GM23338 (cell line): Measurements from ENCODE around the gene DENND11. TPM values are rescaled to one million over a fixed set of nuclear protein-coding genes. Genes with fewer than 3 reads are reported as not detected.

Source experiments
- ATAC-seq: fragments of 200-7000 bp; cut with Tn5 transposase; 3 replicates; pipeline ENCODE4 v1.9.1; 2020
- DNase-seq: peaks from one replicate; pipeline ENCODE4 v3.0.0-alpha.2; 2015; ENCODE audit warnings: low spot score
- H2AFZ ChIP-seq: fragments of 200-600 bp; sonication (generic); 2 replicates; pipeline ENCODE4 v1.8.0; 2016; ENCODE audit warnings: antibody characterized with exemption, mild to moderate bottlenecking, moderate library complexity
- H3F3A ChIP-seq: fragments of 200-600 bp; sonication (generic); replicated peaks from 2 replicates; pipeline ENCODE4 v1.8.0; 2017; ENCODE audit warnings: antibody characterized with exemption, mixed run types, low read depth
- H3K27ac ChIP-seq: fragments of 200-600 bp; sonication (generic); 2 replicates; pipeline ENCODE4 v1.6.1; 2016; ENCODE audit warnings: low read depth
- H3K27me3 ChIP-seq: fragments of 200-600 bp; sonication (generic); 2 replicates; pipeline ENCODE4 v1.8.0; 2016; ENCODE audit warnings: mild to moderate bottlenecking, mixed run types, moderate library complexity; ENCODE audit not compliant: insufficient read depth
- H3K36me3 ChIP-seq: fragments of 200-600 bp; sonication (generic); 2 replicates; pipeline ENCODE4 v1.8.0; 2016; ENCODE audit warnings: mild to moderate bottlenecking; ENCODE audit not compliant: insufficient read depth
- H3K4me1 ChIP-seq: fragments of 200-600 bp; sonication (generic); 2 replicates; pipeline ENCODE4 v1.8.0; 2016; ENCODE audit warnings: mild to moderate bottlenecking, moderate library complexity; ENCODE audit not compliant: insufficient read depth
- H3K4me2 ChIP-seq: fragments of 200-600 bp; sonication (generic); 2 replicates; pipeline ENCODE4 v1.7.1; 2017; ENCODE audit warnings: mixed run types
- H3K4me3 ChIP-seq: fragments of 200-600 bp; sonication (generic); 2 replicates; pipeline ENCODE4 v1.6.1; 2016; ENCODE audit warnings: mixed run types
- H3K79me2 ChIP-seq: fragments of 200-600 bp; sonication (generic); replicated peaks from 2 replicates; pipeline ENCODE4 v1.8.0; 2017; ENCODE audit warnings: mild to moderate bottlenecking; ENCODE audit not compliant: insufficient read depth
- H3K9me2 ChIP-seq: fragments of 200-600 bp; sonication (generic); 2 replicates; pipeline ENCODE4 v1.8.0; 2017; ENCODE audit not compliant: insufficient read depth
- H4K20me1 ChIP-seq: fragments of 200-600 bp; sonication (generic); replicated peaks from 2 replicates; pipeline ENCODE4 v1.8.0; 2017; ENCODE audit warnings: mild to moderate bottlenecking; ENCODE audit not compliant: insufficient read depth
- H3K27ac Mint-ChIP-seq: 2 replicates; pipeline ENCODE4 v1.8.0; 2020; ENCODE audit warnings: inconsistent platforms, mild to moderate bottlenecking, moderate library complexity, mixed read lengths
- H3K27me3 Mint-ChIP-seq: 3 replicates; pipeline ENCODE4 v1.8.0; 2022; ENCODE audit warnings: low read depth, mild to moderate bottlenecking, moderate library complexity, mixed read lengths, inconsistent platforms; ENCODE audit not compliant: insufficient read depth, poor library complexity
- H3K36me3 Mint-ChIP-seq: 3 replicates; pipeline ENCODE4 v1.8.0; 2021; ENCODE audit warnings: low read depth, mild to moderate bottlenecking, inconsistent platforms, moderate library complexity, mixed read lengths
- H3K4me1 Mint-ChIP-seq: 3 replicates; pipeline ENCODE4 v1.8.0; 2020; ENCODE audit warnings: mild to moderate bottlenecking, inconsistent platforms, mixed read lengths
- H3K4me3 Mint-ChIP-seq: 3 replicates; pipeline ENCODE4 v1.8.0; 2021; ENCODE audit warnings: moderate library complexity, mild to moderate bottlenecking, inconsistent platforms, mixed read lengths
- H3K9me3 Mint-ChIP-seq: 3 replicates; pipeline ENCODE4 v1.8.0; 2020; ENCODE audit warnings: moderate library complexity, mild to moderate bottlenecking, inconsistent platforms, mixed read lengths
- CREB1 ChIP-seq: fragments of 250-450 bp; sonication (Bioruptor Pico); IDR thresholded peaks from 2 replicates; pipeline ENCODE4 v1.5.0; 2020; ENCODE audit warnings: low read depth, mild to moderate bottlenecking, moderate library complexity
- ETS1 ChIP-seq: IDR thresholded peaks from 2 replicates; pipeline ENCODE4 v1.6.1; 2016; ENCODE audit warnings: antibody characterized with exemption
- EZH2phosphoT487 ChIP-seq: fragments of 200-600 bp; sonication (generic); IDR thresholded peaks from one replicate; pipeline ENCODE4 v1.8.1; 2018; ENCODE audit warnings: antibody characterized with exemption; ENCODE audit not compliant: unreplicated experiment
- NANOG ChIP-seq: IDR thresholded peaks from 2 replicates; pipeline ENCODE4 v1.6.1; 2016; ENCODE audit warnings: antibody characterized with exemption, borderline replicate concordance
- POLR2AphosphoS5 ChIP-seq: IDR thresholded peaks from 2 replicates; pipeline ENCODE4 v1.6.1; 2016; ENCODE audit warnings: antibody characterized with exemption, low read depth
- ZNF114 ChIP-seq: fragments of 250-450 bp; sonication (Bioruptor Pico); IDR thresholded peaks from 2 replicates; pipeline ENCODE4 v1.5.0; 2020; ENCODE audit warnings: mild to moderate bottlenecking, moderate library complexity
- ZNF462 ChIP-seq: fragments of 250-450 bp; sonication (Bioruptor Pico); IDR thresholded peaks from 2 replicates; pipeline ENCODE4 v1.5.0; 2020; ENCODE audit warnings: mild to moderate bottlenecking, moderate library complexity
- polyA plus RNA-seq: library from polyadenylated mRNA; unstranded; fragments of >200 nt; fragmentation: Nextera tagmentation; extraction: Ambion mirVana; gene quantifications from 2 replicates; pipeline ENCODE4 v1.2.1, GENCODE V29; 2016
- total RNA-seq: library from RNA; depleted of rRNA; stranded (reverse); fragments of >200 nt; shearing (Covaris generic); gene quantifications from 2 replicates; pipeline ENCODE4 v1.2.3, GENCODE V29; 2014

Gene DENND11
- total and polyA plus RNA-seq, 2 experiments from 2014 or later, result 5.1 to 29.5 TPM

DNA sequence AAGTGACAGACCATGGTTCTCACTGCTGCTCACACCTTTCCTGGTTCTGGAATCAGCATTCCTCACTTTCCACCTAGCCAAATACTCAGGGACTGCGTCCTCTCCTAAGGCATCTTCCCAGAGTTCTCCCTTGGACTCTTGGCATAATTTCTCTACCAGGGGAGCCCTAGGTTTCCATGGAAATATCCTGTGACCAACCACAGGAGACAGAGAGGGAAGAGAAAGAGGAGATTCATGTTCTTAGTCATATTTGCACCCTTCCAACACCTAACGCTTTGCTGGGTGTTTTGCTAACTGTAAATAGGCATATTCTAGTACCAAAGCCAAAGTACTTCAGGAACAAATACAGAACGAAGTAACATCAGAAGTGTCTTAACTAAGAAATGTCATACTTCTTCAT, 28.6 kb downstream of the DENND11 start:
- no peak overlapping the region for H3K27ac Mint-ChIP-seq
- H3K27me3 Mint-ChIP-seq, result peaks cover 6% of the 10 kb centered on the region
- H3K79me2 ChIP-seq, result no peaks in the 10 kb centered on the region
- 0 out of 2 replicates have a peak, but pooled peaks cover 3% of the 10 kb centered on the region for H4K20me1 ChIP-seq
- no peaks in the 10 kb centered on the region for H3K9me2 ChIP-seq
- H3K4me3 ChIP-seq, result no peak overlapping the region
- H3K4me1 ChIP-seq, result no peaks in the 10 kb centered on the region
- no peak overlapping the region for H3K27ac ChIP-seq
- no peaks in the 10 kb centered on the region for H3F3A ChIP-seq
- peaks cover 40% of the 10 kb centered on the region for H3K36me3 Mint-ChIP-seq
- H3K4me1 Mint-ChIP-seq, result peaks cover 9% of the 10 kb centered on the region; the same call in 2 of the 3 replicates
- no peak for DNase-seq
- ATAC-seq, result no peak
- H3K9me3 Mint-ChIP-seq, result peaks cover 8% of the 10 kb centered on the region; the same call in 1 of the 3 replicates
- H2AFZ ChIP-seq, result no peak overlapping the region
- TF ChIP-seq ETS1 (no peak), EZH2phosphoT487 (no peak), NANOG (no peak), CREB1 (CRISPR knock-in tag) (no peak)
- H3K36me3 ChIP-seq, result peaks cover 3% of the 10 kb centered on the region; the same call in 1 of the 2 replicates
- no peak overlapping the region for H3K4me3 Mint-ChIP-seq
- no peaks in the 10 kb centered on the region for H3K27me3 ChIP-seq
- no peak overlapping the region for H3K4me2 ChIP-seq

DNA sequence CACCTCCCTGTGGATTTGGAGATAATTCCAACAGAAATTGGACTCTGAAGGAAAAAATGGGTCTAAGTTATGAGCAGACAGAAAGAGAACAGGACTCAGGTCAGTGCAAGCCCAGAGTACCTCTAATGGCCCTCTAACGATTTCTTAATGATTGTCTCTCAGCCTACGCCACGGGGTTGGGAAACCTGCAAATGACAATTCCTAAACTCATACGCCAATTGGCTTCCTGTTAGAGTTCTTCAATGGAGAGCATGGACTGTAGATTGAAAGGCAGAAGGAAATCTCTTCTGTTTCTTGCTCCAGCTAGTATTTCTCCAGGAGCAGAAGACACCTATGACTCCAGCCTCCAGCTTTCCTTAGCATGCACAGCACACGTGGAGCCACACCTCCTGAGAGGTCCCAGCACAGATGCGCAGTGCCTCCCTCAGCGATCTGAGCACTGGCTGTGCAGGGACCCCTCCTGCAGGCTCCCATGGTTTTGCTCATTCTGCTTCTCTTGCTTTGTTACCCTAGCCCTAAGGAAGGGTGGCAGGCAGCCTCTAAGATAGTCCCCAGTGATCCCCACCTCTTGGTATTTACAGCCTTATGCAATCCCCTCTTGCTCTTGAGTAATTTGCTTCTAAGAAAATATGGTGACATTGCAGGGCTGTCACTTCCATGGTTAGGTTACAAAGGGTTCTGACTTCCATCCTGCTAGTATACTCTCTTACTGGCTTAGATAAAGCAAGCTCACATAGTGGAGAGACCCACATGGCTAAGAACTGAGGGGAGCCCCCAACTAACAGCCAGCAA, 30.1 kb downstream of the DENND11 start:
- H3F3A ChIP-seq, result no peaks in the 10 kb centered on the region
- no peaks in the 10 kb centered on the region for H3K4me1 ChIP-seq
- ATAC-seq, result no peak
- peaks cover 40% of the 10 kb centered on the region for H3K36me3 Mint-ChIP-seq
- H3K4me1 Mint-ChIP-seq, result peaks cover 9% of the 10 kb centered on the region; the same call in 2 of the 3 replicates
- no peak overlapping the region for H3K27ac Mint-ChIP-seq
- peaks cover 8% of the 10 kb centered on the region; the same call in 1 of the 3 replicates for H3K9me3 Mint-ChIP-seq
- no peak overlapping the region for H3K27ac ChIP-seq
- no peaks in the 10 kb centered on the region for H3K79me2 ChIP-seq
- peaks cover 3% of the 10 kb centered on the region; the same call in 1 of the 2 replicates for H3K36me3 ChIP-seq
- no peak overlapping the region for H3K4me2 ChIP-seq
- H3K27me3 ChIP-seq, result no peaks in the 10 kb centered on the region
- no peak overlapping the region for H2AFZ ChIP-seq
- H3K4me3 ChIP-seq, result no peak overlapping the region
- H3K4me3 Mint-ChIP-seq, result no peak overlapping the region
- no peak for DNase-seq
- no peaks in the 10 kb centered on the region for H3K9me2 ChIP-seq
- H4K20me1 ChIP-seq, result 0 out of 2 replicates have a peak, but pooled peaks cover 3% of the 10 kb centered on the region
- H3K27me3 Mint-ChIP-seq, result peaks cover 6% of the 10 kb centered on the region
- no peak for TF ChIP-seq ZNF114 (CRISPR knock-in tag)
- TF ChIP-seq ZNF462 (CRISPR knock-in tag), result no peak
- no peak for TF ChIP-seq POLR2AphosphoS5
- no peak for TF ChIP-seq NANOG
